GM21825 (cell line): ENCODE data around the gene SYNJ2.

Source experiments
- ATAC-seq: cut with Tn5 transposase; IDR thresholded peaks from one replicate; pipeline ENCODE4 v1.9.1; 2021; ENCODE audit warnings: mild to moderate bottlenecking, moderate library complexity; ENCODE audit not compliant: unreplicated experiment

The SYNJ2 gene

GRCh38 chr6:158026901-158027589 lies 45.4 kb downstream of the SYNJ2 start:
- ATAC-seq, result no peak

- ATAC-seq, result no peak
Measured at GRCh38 chr6:158027590-158028285, 46.1 kb downstream of the SYNJ2 start.

- no peak for ATAC-seq
Measured at GRCh38 chr6:158028421-158028820, 46.8 kb downstream of the SYNJ2 start.

GRCh38 chr6:158028876-158029275 lies 47.2 kb downstream of the SYNJ2 start:
- ATAC-seq, result no peak

- no peak for ATAC-seq
Measured at GRCh38 chr6:158029668-158030230, 48.1 kb downstream of the SYNJ2 start.

GRCh38 chr6:158030380-158031300 lies 49.0 kb downstream of the SYNJ2 start:
- ATAC-seq, result no peak

GRCh38 chr6:158031381-158032353 lies 50.0 kb downstream of the SYNJ2 start:
- ATAC-seq, result no peak

- no peak for ATAC-seq
Measured at GRCh38 chr6:158032354-158032733, 50.7 kb downstream of the SYNJ2 start.

GRCh38 chr6:158033077-158033750 lies 51.6 kb downstream of the SYNJ2 start:
- ATAC-seq, result no peak

GRCh38 chr6:158033751-158034702 lies 52.4 kb downstream of the SYNJ2 start:
- no peak for ATAC-seq

- ATAC-seq, result no peak
Measured at GRCh38 chr6:158036261-158036660, 54.6 kb downstream of the SYNJ2 start.

- ATAC-seq, result no peak
Measured at GRCh38 chr6:158037021-158037420, 55.4 kb downstream of the SYNJ2 start.

GRCh38 chr6:158037771-158038170 lies 56.1 kb downstream of the SYNJ2 start:
- ATAC-seq, result no peak

GRCh38 chr6:158038291-158039177 lies 56.9 kb downstream of the SYNJ2 start:
- ATAC-seq, result no peak

GRCh38 chr6:158039178-158039557 lies 57.5 kb downstream of the SYNJ2 start:
- no peak for ATAC-seq

GRCh38 chr6:158039571-158040050 lies 57.9 kb downstream of the SYNJ2 start:
- no peak for ATAC-seq
